ENCODE measurements around the gene NRCAM. TPM values are rescaled to one million over a fixed set of nuclear protein-coding genes. Genes with fewer than 3 reads are reported as not detected.
"Not testable (repeated sequence)": the region's sequence is repeated elsewhere in the genome, so short reads cannot be mapped to it uniquely, and the experiment has no call there.

The NRCAM gene
- 2.0 and 11.0 TPM in 2 replicates for total RNA-seq

DNA sequence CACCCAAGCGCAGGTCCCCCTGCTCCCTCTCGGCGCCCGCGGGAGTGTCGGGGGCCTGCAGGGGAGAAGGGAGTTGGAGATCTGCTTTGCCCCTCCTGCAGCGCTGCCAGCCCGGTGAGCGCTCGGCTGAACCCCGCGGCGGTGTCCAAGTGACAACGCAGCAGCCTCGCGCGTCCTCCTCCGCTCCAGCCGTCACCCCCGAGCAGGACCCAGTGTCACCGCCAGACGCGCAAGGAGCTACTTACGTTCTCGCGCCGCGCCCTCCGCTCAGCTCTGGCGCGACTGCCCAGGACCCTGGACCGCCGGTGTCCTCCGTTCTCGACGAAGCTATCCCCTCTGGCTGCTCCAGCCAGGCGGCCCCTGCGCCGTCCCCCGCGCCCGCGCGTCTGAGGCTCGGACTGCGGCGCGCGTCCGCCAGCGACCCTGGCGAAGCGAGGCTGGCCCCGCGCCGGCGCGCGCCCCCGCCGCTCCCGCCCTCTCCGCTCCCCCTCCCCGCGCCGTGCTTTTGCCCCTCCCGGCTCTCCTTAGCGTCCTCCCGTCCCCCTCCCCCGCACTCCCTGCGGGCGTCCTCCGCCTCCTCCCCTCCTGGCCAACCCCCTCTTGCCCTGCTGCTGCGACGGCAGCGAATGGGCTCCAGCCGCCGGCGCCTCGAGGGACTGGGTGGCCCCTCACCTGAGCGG is at the start of gene NRCAM:
Gene NRCAM, minus strand, starts transcription at position 439 of the 680 bp plus-strand sequence. CDS start 216,372 bp downstream, outside the sequence.
- TF ChIP-seq, protein P1, sequence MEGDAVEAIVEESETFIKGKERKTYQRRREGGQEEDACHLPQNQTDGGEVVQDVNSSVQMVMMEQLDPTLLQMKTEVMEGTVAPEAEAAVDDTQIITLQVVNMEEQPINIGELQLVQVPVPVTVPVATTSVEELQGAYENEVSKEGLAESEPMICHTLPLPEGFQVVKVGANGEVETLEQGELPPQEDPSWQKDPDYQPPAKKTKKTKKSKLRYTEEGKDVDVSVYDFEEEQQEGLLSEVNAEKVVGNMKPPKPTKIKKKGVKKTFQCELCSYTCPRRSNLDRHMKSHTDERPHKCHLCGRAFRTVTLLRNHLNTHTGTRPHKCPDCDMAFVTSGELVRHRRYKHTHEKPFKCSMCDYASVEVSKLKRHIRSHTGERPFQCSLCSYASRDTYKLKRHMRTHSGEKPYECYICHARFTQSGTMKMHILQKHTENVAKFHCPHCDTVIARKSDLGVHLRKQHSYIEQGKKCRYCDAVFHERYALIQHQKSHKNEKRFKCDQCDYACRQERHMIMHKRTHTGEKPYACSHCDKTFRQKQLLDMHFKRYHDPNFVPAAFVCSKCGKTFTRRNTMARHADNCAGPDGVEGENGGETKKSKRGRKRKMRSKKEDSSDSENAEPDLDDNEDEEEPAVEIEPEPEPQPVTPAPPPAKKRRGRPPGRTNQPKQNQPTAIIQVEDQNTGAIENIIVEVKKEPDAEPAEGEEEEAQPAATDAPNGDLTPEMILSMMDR (conservative IDR thresholded peaks at IDR 0.05; ENCODE audit: low read depth, low read length), result no peak
- peak within 1 kb of the TSS; percentile 89 for H3K4me3 ChIP-seq (ENCODE audit: low read depth, low read length)
- no peak for DNase-seq (ENCODE audit: low read depth)

DNA sequence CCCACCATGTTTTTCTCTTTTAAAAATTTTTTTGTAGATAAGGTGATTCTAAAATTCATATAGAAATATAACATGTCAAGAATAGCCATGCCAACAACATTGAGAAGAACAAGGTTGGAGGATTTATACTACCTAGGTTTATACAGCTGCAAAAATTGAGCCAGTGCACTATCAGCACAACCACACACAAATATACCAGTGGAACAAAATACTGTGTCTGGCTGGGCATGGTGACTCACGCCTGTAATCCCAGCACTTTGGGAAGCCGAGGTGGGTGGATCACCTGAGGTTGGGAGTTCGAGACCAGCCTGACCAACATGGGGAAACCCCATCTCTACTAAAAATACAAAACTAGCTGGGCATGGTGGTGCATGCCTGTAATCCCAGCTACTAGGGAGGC is 48.3 kb upstream of the NRCAM start:
- H3K4me3 ChIP-seq (ENCODE audit: low read depth, low read length); DNase-seq (ENCODE audit: low read depth): not testable (repeated sequence)

DNA sequence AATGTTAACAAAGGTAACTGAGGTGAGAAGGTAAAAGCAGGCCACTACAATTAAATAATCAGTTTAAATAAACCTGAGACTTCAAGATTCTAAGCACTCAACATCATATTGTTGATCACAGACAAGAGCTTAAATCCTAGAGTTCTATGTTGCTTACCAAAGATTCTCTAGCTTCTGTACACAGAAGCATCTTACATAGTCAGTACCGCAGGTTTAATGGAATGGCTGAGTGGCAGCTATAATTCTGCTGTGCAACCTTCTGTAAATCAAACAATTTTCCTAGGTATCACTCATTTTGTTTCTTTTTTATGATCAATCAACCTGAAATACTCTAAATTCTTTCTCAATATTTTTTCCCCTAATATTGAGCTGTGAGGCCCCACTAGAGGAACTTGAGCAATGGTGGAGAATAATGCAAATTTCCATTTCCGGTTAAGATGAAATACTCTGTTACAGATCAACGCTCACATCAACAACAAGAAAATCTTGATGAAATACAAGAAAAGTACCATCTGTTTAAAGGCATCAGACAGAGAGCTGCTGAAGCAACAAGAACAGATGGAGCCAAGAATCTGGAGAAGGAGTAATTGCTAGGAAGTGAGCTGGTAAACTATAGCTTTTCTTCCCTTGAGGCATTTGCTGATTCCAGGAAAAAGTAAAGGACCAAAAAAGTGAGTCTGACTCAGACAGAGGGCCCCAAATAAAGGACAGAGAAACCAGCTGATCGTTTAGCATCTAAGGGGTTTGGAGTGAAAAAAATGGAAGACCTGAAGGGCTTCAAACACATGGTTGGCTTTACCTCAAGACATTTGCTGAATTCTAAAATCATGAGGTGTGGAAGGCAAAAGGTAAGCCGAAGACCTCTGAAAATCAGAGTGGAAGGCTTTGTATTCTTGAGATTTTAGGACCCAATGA is 47.1 kb upstream of the NRCAM start:
- TF ChIP-seq, protein P1 (conservative IDR thresholded peaks at IDR 0.05; ENCODE audit: low read depth, low read length), result no peak
- no peak for DNase-seq (ENCODE audit: low read depth)
- no peak overlapping the region for H3K4me3 ChIP-seq (ENCODE audit: low read depth, low read length)

DNA sequence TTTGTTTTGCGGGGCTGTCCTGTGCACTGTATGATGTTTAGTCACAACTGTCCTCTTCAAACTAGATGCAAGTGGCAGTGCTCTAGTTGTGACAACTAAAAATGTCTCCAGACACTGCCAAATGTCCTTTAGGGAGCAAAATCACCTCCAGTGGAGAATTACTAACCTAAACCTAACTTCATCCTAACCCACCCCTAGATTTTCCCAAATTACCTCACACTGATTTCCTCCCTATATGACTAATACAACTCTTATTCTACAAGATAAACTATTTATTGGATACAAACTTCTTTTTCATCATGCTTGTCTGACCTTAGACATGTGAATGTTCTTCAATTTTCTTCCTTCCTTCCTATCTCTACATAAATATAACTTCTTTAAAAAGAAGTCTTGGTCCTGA is 43.3 kb upstream of the NRCAM start:
- no peak overlapping the region for H3K4me3 ChIP-seq (ENCODE audit: low read depth, low read length)
- DNase-seq (ENCODE audit: low read depth), result no peak
- TF ChIP-seq, protein P1 (conservative IDR thresholded peaks at IDR 0.05; ENCODE audit: low read depth, low read length), result no peak

DNA sequence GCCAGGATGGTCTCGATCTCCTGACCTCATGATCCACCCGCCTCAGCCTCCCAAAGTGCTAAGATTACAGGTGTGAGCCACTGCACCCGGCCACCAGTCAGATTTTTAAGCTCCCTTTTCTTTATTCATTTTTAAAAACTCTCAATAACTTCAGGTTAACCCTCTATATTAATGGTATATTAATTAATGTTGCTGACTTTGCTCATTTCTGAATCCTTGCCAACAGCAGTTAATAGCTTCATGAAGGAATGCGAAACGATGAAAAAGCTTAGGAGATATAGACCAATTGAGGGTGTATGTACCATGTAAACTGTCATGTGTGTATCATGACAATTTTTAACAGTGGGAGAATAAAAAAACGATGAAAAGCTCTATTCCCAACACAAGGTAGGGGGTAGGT is 42.2 kb upstream of the NRCAM start:
- TF ChIP-seq, protein P1 (conservative IDR thresholded peaks at IDR 0.05; ENCODE audit: low read depth, low read length), result no peak
- no peak for DNase-seq (ENCODE audit: low read depth)
- no peak overlapping the region for H3K4me3 ChIP-seq (ENCODE audit: low read depth, low read length)

DNA sequence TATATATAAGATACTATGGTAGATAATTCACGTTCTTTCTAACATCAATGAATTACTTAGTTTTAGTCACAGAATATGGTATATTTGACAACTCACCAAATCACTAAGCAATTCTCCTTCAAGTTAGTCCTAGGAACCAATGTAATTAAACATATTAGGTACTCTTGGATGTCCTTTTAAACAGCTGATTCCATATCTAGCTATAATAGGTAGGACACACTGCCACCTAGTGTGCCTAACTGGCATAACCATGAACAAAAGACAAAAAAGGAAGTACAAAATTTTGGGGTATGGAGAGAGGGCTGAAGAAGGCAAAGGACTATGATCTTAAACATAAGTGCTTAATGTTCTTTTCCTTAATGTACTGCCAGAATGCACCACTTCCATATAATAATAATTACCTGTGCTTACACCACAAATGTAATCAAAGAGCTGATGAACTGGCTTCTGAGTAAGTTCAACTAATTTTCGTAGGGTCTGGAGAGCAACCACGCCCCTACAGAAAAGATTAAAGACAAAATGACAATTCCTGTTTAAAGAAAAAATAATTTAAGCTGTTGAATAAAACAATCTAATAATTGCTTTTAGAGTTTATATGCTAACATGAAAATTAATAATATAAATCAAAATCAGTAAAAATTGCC is 41.0 kb upstream of the NRCAM start:
- DNase-seq (ENCODE audit: low read depth), result no peak
- no peak overlapping the region for H3K4me3 ChIP-seq (ENCODE audit: low read depth, low read length)
- TF ChIP-seq, protein P1 (conservative IDR thresholded peaks at IDR 0.05; ENCODE audit: low read depth, low read length), result peak; percentile 89

DNA sequence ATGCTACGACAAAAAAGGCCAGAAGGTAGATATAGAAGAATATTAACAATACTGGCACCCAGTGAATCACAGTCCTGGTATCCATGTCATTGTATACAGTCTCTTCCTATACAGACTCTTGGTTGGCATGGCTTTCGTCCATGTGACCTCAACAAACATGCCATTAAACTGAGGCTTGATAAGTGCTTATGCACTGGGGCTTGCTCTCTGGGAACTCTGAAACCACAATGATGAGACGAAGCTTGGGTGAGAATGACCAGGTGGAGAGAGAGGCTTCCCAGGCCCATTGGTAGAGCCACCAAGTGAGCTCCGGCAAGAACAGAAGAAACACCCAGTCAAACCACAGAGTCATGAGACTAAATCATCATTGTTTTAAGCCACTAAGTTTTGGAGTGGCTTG is 36.5 kb upstream of the NRCAM start:
- DNase-seq (ENCODE audit: low read depth), result no peak
- no peak overlapping the region for H3K4me3 ChIP-seq (ENCODE audit: low read depth, low read length)
- TF ChIP-seq, protein P1 (conservative IDR thresholded peaks at IDR 0.05; ENCODE audit: low read depth, low read length), result no peak

Measured in epithelial cell of proximal tubule (primary cell).